AG04450 (cell line): ENCODE results near the gene UPF2. TPM values are rescaled to one million over a fixed set of nuclear protein-coding genes. Genes with fewer than 3 reads are reported as not detected.
"Not testable (repeated sequence)": the region's sequence is repeated elsewhere in the genome, so short reads cannot be mapped to it uniquely, and the experiment has no call there.

ENCODE experiments used
- CTCF ChIA-PET: fragments of 300-600, 350-600 bp; formaldehyde crosslinking; extraction: SDS; loops from one replicate; lab custom pipeline; 2022; ENCODE audit warnings: antibody characterized with exemption, inconsistent platforms; lab: Charles Lee
- POLR2A ChIA-PET: fragments of 350-600 bp; formaldehyde crosslinking; extraction: SDS; loops from one replicate; lab custom pipeline; 2021; ENCODE audit warnings: antibody characterized with exemption, inconsistent platforms; lab: Yijun Ruan, JAX
- DNase-seq: peaks from one replicate; pipeline ENCODE4 v3.0.0-alpha.2; 2011; ENCODE audit warnings: low read depth, low spot score
- H3K27ac ChIP-seq: one replicate; pipeline ENCODE4 v1.5.1; 2012; ENCODE audit warnings: low read depth, low read length, control low read depth
- H3K27me3 ChIP-seq: one replicate; pipeline ENCODE4 v1.6.0; 2012; ENCODE audit warnings: low read length; ENCODE audit not compliant: control insufficient read depth, insufficient read depth
- H3K4me3 ChIP-seq: 2 replicates; pipeline ENCODE4 v1.5.1; 2011; ENCODE audit warnings: mild to moderate bottlenecking, low read depth, low read length, control low read depth
- H3K9me3 ChIP-seq: 2 replicates; pipeline ENCODE4 v1.5.1; 2012; ENCODE audit warnings: low read length; ENCODE audit not compliant: control insufficient read depth, insufficient read depth
- polyA plus RNA-seq: library from polyadenylated mRNA; depleted of rRNA; stranded (reverse); fragments of >200 nt; gene quantifications from 2 replicates; pipeline ENCODE4 v1.2.3, GENCODE V29; 2011
- TF ChIP-seq, protein P1 (sequence below): IDR thresholded peaks from 2 replicates; pipeline ENCODE4 v1.5.1; 2011; ENCODE audit warnings: low read depth, low read length, control low read depth, inconsistent platforms

Gene UPF2
- polyA plus RNA-seq, 1 experiment, result 18.4 TPM

DNA sequence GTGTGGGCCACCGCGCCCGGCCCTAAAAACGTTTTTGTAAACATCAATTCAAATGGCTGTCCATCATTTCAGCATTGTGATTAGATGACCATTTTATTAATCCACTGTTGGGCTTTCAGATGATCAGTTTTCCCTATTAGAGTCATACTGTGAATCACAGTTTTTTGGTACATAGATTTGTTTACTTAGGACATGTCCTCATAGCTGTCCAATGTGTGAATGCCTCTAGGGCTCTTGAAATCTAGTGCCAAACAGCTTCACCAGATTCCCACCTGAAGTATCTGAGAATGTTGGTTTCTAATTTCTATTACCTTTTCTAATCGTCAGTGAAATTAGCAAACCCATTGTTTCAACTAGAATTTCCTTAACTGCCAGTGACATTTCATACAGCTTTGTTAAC lies 66.8 kb downstream of the UPF2 start:
- H3K27me3 ChIP-seq, result no peaks in the 10 kb centered on the region
- CTCF ChIA-PET, result interaction anchor here (0.7 to 1.6 kb wide), 2 partner anchors 11 to 141 kb away, joined by 3 to 12 read pairs; no protein-coding TSS in a partner anchor
- H3K4me3 ChIP-seq, result no peak overlapping the region
- no peak for DNase-seq
- H3K9me3 ChIP-seq, result no peaks in the 10 kb centered on the region
- POLR2A ChIA-PET, result no interaction called here
- TF ChIP-seq, protein P1, sequence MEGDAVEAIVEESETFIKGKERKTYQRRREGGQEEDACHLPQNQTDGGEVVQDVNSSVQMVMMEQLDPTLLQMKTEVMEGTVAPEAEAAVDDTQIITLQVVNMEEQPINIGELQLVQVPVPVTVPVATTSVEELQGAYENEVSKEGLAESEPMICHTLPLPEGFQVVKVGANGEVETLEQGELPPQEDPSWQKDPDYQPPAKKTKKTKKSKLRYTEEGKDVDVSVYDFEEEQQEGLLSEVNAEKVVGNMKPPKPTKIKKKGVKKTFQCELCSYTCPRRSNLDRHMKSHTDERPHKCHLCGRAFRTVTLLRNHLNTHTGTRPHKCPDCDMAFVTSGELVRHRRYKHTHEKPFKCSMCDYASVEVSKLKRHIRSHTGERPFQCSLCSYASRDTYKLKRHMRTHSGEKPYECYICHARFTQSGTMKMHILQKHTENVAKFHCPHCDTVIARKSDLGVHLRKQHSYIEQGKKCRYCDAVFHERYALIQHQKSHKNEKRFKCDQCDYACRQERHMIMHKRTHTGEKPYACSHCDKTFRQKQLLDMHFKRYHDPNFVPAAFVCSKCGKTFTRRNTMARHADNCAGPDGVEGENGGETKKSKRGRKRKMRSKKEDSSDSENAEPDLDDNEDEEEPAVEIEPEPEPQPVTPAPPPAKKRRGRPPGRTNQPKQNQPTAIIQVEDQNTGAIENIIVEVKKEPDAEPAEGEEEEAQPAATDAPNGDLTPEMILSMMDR, result no peak
- H3K27ac ChIP-seq, result no peak overlapping the region

DNA sequence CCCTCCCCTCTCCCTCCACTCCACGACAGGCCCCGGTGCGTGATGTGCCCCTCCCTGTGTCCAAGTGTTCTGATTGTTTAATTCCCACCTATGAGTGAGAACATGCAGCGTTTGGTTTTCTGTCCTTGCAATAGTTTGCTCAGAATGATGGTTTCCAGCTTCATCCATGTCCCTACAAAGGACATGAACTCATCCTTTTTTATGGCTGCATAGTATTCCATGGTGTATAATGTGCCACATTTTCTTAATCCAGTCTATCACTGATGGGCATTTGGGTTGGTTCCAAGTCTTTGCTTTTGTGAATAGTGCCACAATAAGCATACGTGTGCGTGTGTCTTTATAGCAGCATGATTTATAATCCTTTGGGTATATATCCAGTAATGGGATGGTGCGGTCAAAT lies 70.1 kb downstream of the UPF2 start:
- POLR2A ChIA-PET, DNase-seq, H3K27ac ChIP-seq, H3K27me3 ChIP-seq, H3K4me3 ChIP-seq, CTCF ChIA-PET, H3K9me3 ChIP-seq: not testable (repeated sequence)

DNA sequence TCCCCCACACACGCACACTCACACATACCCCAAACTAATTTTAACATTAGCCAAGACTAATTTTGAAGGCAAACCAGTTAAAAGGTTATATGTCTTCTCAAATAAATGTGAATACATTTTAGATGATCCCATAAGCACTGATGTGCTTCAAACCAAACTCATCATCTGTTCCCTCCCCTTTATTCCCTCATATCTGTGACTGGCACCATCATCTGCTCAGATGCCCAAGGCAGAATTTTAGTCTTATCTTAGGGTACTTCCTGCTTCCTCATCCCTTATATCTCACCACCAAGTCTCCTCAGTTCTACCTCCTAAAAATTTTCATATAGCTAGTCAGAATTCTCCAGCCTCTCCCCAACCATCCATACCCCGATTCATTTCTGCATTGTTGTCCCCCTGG lies 80.4 kb downstream of the UPF2 start:
- H3K27ac ChIP-seq, result no peak overlapping the region
- ChIA-PET CTCF (interaction anchor here (2.8 kb wide), 1 partner anchor 24 kb away, joined by 19 read pairs; no protein-coding TSS in a partner anchor), POLR2A (no interaction called here)

DNA sequence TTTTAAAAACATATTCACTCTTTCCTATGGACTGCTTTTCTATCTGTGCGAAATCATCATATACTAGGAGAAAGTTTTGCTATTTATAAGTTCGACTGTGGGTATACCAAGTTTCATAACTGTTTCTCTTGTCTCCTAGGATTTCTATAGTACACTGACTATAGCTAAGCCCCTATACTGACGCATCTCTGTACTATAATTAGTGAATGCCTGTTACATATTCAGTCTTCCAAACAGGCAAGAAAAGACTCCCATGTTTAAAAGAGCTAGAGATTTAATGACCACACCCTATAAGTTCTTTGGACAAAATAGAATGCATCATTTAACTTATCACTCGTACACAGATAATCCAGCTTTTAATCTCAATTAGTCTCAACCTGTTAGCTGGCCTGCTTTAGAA lies 80.8 kb downstream of the UPF2 start:
- TF ChIP-seq, protein P1, result no peak
- Histone ChIP-seq H3K27me3 (no peaks in the 10 kb centered on the region), H3K4me3 (no peak overlapping the region), H3K27ac (no peak overlapping the region), H3K9me3 (peaks cover 5% of the 10 kb centered on the region)
- DNase-seq, result no peak
- ChIA-PET CTCF (interaction anchor here (2.8 kb wide), 1 partner anchor 24 kb away, joined by 19 read pairs; no protein-coding TSS in a partner anchor), POLR2A (no interaction called here)

More for the DNA sequence above, 80.4 kb downstream of the UPF2 start:
- no peaks in the 10 kb centered on the region for H3K27me3 ChIP-seq
- DNase-seq, result no peak
- H3K4me3 ChIP-seq, result no peak overlapping the region
- H3K9me3 ChIP-seq, result peaks cover 5% of the 10 kb centered on the region
- TF ChIP-seq, protein P1, result no peak

DNA sequence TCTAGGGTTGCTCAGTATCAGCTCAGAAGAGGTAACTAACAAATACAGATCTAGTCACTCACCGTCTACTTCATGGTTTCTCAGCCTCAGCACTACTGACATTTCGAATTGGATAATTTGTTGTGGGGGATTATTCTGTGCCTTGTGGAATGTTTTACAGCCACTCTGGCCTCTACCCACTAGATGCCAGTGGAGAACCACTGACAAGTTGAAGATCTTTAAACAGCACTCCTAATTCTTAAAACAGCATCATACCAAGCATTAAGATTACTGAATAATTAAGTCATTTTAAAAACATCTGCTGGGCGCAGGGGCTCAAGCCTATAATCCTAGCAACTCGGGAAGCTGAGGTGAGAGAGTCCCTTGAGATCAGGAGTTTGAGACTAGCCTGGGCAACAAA lies 82.6 kb downstream of the UPF2 start:
- ChIA-PET POLR2A (no interaction called here), CTCF (interaction anchor here (1.7 to 2.8 kb wide), 2 partner anchors 26 to 27 kb away, joined by 11 to 19 read pairs; no protein-coding TSS in a partner anchor)
- DNase-seq, result no peak

More for the DNA sequence above, 82.6 kb downstream of the UPF2 start:
- Histone ChIP-seq H3K4me3 (no peak overlapping the region), H3K27me3 (no peaks in the 10 kb centered on the region), H3K27ac (no peak overlapping the region), H3K9me3 (no peaks in the 10 kb centered on the region)
- TF ChIP-seq, protein P1, result no peak
